Measurements from ENCODE around the gene DNAAF6.
"Not testable (repeated sequence)": the region's sequence is repeated elsewhere in the genome, so short reads cannot be mapped to it uniquely, and the experiment has no call there.

DNAAF6 gene

GRCh38 chrX:107205770-107206696 lies at the start of gene DNAAF6, which contains the start of gene NUP62CL:
TSS of gene DNAAF6 (plus strand) at chrX:107206611. CDS start at chrX:107212876, 6,265 bp downstream.
TSS of gene NUP62CL (minus strand) at chrX:107206433. CDS start at chrX:107175146, 31,287 bp downstream.
- H3K27me3 ChIP-seq (ENCODE audit: low read depth, low read length) = no peaks in the 10 kb centered on the region
- H3K9me3 ChIP-seq (ENCODE audit: insufficient read depth, low read length) = no peaks in the 10 kb centered on the region
- no peaks in the 10 kb centered on the region for H3K36me3 ChIP-seq (replicated peaks; ENCODE audit: low read depth, low read length)
- no peaks in the 10 kb centered on the region for H3K79me2 ChIP-seq (ENCODE audit: low read length)
- H3K27ac ChIP-seq (ENCODE audit: low read length) = peak within 1 kb of the TSS; percentile 35; the same call in 1 of the 2 replicates
- peak within 1 kb of the TSS; percentile 94 for H3K4me3 ChIP-seq (ENCODE audit: low read length)
- H3K4me1 ChIP-seq (ENCODE audit: low read length) = peaks cover 8% of the 10 kb centered on the region; the same call in 1 of the 2 replicates
- H2AFZ ChIP-seq (ENCODE audit: low read depth, low read length) = peak within 1 kb of the TSS; percentile 95
- H3K4me2 ChIP-seq (ENCODE audit: low read length) = peak within 1 kb of the TSS; percentile 77
- peak within 1 kb of the TSS; percentile 87 for H3K9ac ChIP-seq (ENCODE audit: low read length)
- TF ChIP-seq EZH2phosphoT487 (IDR thresholded peaks at IDR 0.05; ENCODE audit: low read depth) = no peak
- no peak for TF ChIP-seq CTCF (IDR thresholded peaks at IDR 0.05; ENCODE audit: low read depth, low read length)
- H4K20me1 ChIP-seq (ENCODE audit: insufficient read depth, low read length) = no peaks in the 10 kb centered on the region

- not testable (repeated sequence) for H3K79me2 ChIP-seq (ENCODE audit: low read length)
Observed at GRCh38 chrX:107157618-107158017, 48.8 kb upstream of the DNAAF6 start.

GRCh38 chrX:107167163-107167921 lies 39.1 kb upstream of the DNAAF6 start:
- Histone ChIP-seq H3K9me3 (ENCODE audit: insufficient read depth, low read length) (no peaks in the 10 kb centered on the region), H3K4me2 (ENCODE audit: low read length) (no peak overlapping the region), H2AFZ (ENCODE audit: low read depth, low read length) (no peak overlapping the region), H3K27ac (ENCODE audit: low read length) (no peak overlapping the region), H3K36me3 (replicated peaks; ENCODE audit: low read depth, low read length) (no peaks in the 10 kb centered on the region), H4K20me1 (ENCODE audit: insufficient read depth, low read length) (no peaks in the 10 kb centered on the region), H3K27me3 (ENCODE audit: low read depth, low read length) (no peaks in the 10 kb centered on the region), H3K79me2 (ENCODE audit: low read length) (no peaks in the 10 kb centered on the region), H3K4me3 (ENCODE audit: low read length) (no peak overlapping the region), H3K4me1 (ENCODE audit: low read length) (no peaks in the 10 kb centered on the region), H3K9ac (ENCODE audit: low read length) (no peak overlapping the region)
- TF ChIP-seq EZH2phosphoT487 (IDR thresholded peaks at IDR 0.05; ENCODE audit: low read depth) (no peak), CTCF (IDR thresholded peaks at IDR 0.05; ENCODE audit: low read depth, low read length) (no peak)

More at GRCh38 chrX:107157618-107158017, 48.8 kb upstream of the DNAAF6 start:
- not testable (repeated sequence) for H3K9me3 ChIP-seq (ENCODE audit: insufficient read depth, low read length); H3K4me1 ChIP-seq (ENCODE audit: low read length); H4K20me1 ChIP-seq (ENCODE audit: insufficient read depth, low read length); H3K27me3 ChIP-seq (ENCODE audit: low read depth, low read length); H3K4me3 ChIP-seq (ENCODE audit: low read length); H2AFZ ChIP-seq (ENCODE audit: low read depth, low read length); H3K36me3 ChIP-seq (replicated peaks; ENCODE audit: low read depth, low read length); H3K4me2 ChIP-seq (ENCODE audit: low read length); H3K27ac ChIP-seq (ENCODE audit: low read length); H3K9ac ChIP-seq (ENCODE audit: low read length)

- Histone ChIP-seq H3K79me2 (ENCODE audit: low read length) (no peaks in the 10 kb centered on the region), H3K27me3 (ENCODE audit: low read depth, low read length) (no peaks in the 10 kb centered on the region), H3K9me3 (ENCODE audit: insufficient read depth, low read length) (no peaks in the 10 kb centered on the region)
Observed at GRCh38 chrX:107168257-107168656, 38.2 kb upstream of the DNAAF6 start.

More at GRCh38 chrX:107168257-107168656, 38.2 kb upstream of the DNAAF6 start:
- no peak overlapping the region for H3K4me2 ChIP-seq (ENCODE audit: low read length)
- H3K36me3 ChIP-seq (replicated peaks; ENCODE audit: low read depth, low read length) = no peaks in the 10 kb centered on the region
- H3K4me3 ChIP-seq (ENCODE audit: low read length) = no peak overlapping the region
- no peaks in the 10 kb centered on the region for H4K20me1 ChIP-seq (ENCODE audit: insufficient read depth, low read length)
- no peak overlapping the region for H3K27ac ChIP-seq (ENCODE audit: low read length)
- no peaks in the 10 kb centered on the region for H3K4me1 ChIP-seq (ENCODE audit: low read length)
- TF ChIP-seq EZH2phosphoT487 (IDR thresholded peaks at IDR 0.05; ENCODE audit: low read depth) = no peak
- no peak for TF ChIP-seq CTCF (IDR thresholded peaks at IDR 0.05; ENCODE audit: low read depth, low read length)
- H3K9ac ChIP-seq (ENCODE audit: low read length) = no peak overlapping the region
- no peak overlapping the region for H2AFZ ChIP-seq (ENCODE audit: low read depth, low read length)

All from OCI-LY3 (cell line).